NCI-H1694 treated with DMSO at 0.1 percent for 48 hours (cell line): ENCODE results near the gene CDH8.

ENCODE experiments used
- DNase-seq: peaks from one replicate; lab custom pipeline; 2025; lab: John Stamatoyannopoulos, UW

Gene CDH8

GRCh38 chr16:62036101-62036801 lies at the start of gene CDH8:
Gene CDH8, minus strand, starts transcription at chr16:62036438. Its CDS starts 15,035 bp downstream, at chr16:62021403.
- no peak for DNase-seq

GRCh38 chr16:62079236-62079635 lies 43.0 kb upstream of the CDH8 start:
- no peak for DNase-seq

- no peak for DNase-seq
Measured at GRCh38 chr16:62077998-62078397, 41.8 kb upstream of the CDH8 start.

- DNase-seq = no peak
Measured at GRCh38 chr16:62076886-62077285, 40.6 kb upstream of the CDH8 start.

- no peak for DNase-seq
Measured at GRCh38 chr16:62068747-62069146, 32.5 kb upstream of the CDH8 start.

- DNase-seq = no peak
Measured at GRCh38 chr16:62067981-62068380, 31.7 kb upstream of the CDH8 start.

- no peak for DNase-seq
Measured at GRCh38 chr16:62067182-62067581, 30.9 kb upstream of the CDH8 start.

- DNase-seq = no peak
Measured at GRCh38 chr16:62066747-62067146, 30.5 kb upstream of the CDH8 start.

- DNase-seq = no peak
Measured at GRCh38 chr16:62064173-62064572, 27.9 kb upstream of the CDH8 start.

- no peak for DNase-seq
Measured at GRCh38 chr16:62060089-62060488, 23.9 kb upstream of the CDH8 start.

- no peak for DNase-seq
Measured at GRCh38 chr16:62059527-62059926, 23.3 kb upstream of the CDH8 start.

- no peak for DNase-seq
Measured at GRCh38 chr16:62058412-62058811, 22.2 kb upstream of the CDH8 start.

- DNase-seq = no peak
Measured at GRCh38 chr16:62051942-62052341, 15.7 kb upstream of the CDH8 start.

GRCh38 chr16:62050793-62051192 lies 14.6 kb upstream of the CDH8 start:
- no peak for DNase-seq

- no peak for DNase-seq
Measured at GRCh38 chr16:62046801-62047200, 10.6 kb upstream of the CDH8 start.

- DNase-seq = peak; percentile 0
Measured at GRCh38 chr16:62041401-62041800, 5.2 kb upstream of the CDH8 start.

GRCh38 chr16:62038646-62039045 lies 2.4 kb upstream of the CDH8 start:
- no peak for DNase-seq

- DNase-seq = no peak
Measured at GRCh38 chr16:62038225-62038624, 2.0 kb upstream of the CDH8 start.

GRCh38 chr16:62036802-62037135 lies 531 bp upstream of the CDH8 start:
- DNase-seq = no peak

GRCh38 chr16:62035115-62036092 lies 834 bp downstream of the CDH8 start:
- no peak for DNase-seq

- no peak for DNase-seq
Measured at GRCh38 chr16:62034231-62035114, 1.8 kb downstream of the CDH8 start.

GRCh38 chr16:62033065-62033464 lies 3.2 kb downstream of the CDH8 start:
- DNase-seq = no peak
